Cerebellar nuclear complex (tissue), 1 donor: ENCODE measurements around the gene BUD13.

Experiments
- DNase-seq, 2 experiments: peaks; one replicate each; lab custom pipeline; 2025; lab: John Stamatoyannopoulos, UW

Gene BUD13

GRCh38 chr11:116792869-116793771 lies 20.3 kb upstream of the BUD13 start:
- DNase-seq = no peak

- DNase-seq = no peak
Observed at GRCh38 chr11:116792144-116792868, 19.5 kb upstream of the BUD13 start.

GRCh38 chr11:116791813-116792143 lies 19.0 kb upstream of the BUD13 start, which contains the start of gene APOA5:
APOA5 (minus strand) TSS chr11:116791879; CDS start chr11:116791860, 19 bp downstream.
- no peak for DNase-seq

- peak in 1 of 2 experiments; percentile 46 for DNase-seq
Observed at GRCh38 chr11:116791002-116791812, 18.4 kb upstream of the BUD13 start.

DNA sequence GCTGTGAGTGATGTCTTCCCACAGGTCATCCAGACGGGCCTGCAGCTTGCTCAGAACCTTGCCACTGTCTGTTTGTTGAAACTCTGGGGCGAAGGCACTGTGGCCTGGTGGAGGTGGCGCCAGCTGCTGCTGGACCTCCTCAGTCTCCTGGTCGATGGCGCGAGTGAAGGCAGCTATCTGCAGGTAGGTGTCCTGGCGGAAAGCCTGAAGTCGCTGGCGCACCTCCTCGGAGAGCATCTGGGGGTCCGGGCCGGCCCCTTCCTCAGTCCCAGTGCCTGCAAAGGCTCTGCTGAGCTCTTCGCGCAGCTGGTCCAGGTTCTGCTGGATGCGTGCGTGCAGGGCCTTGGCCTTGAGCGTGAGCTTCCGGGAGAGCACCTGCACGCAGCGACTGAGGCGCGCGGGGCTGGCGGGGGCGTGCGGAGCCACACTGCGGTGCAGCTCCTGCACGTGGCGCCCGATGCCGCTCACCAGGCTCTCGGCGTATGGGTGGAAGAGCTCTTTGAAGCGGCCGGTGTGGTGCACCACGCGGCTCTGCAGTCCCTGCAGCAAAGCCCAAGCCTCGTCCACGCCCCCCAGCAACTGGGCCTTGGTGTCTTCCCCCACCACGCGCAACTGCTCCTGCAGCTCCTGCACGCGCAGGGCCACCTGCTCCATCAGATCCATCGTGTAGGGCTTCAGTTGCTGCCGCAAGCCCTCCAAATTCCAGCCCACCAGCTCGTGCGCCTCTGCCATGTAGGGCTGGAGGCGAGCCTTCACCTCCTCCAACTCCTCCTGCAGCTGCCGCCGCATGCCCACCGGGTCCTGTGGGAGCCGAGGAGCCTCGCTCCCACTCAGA lies 17.6 kb upstream of the BUD13 start:
- DNase-seq = no peak

- no peak for DNase-seq
Observed at GRCh38 chr11:116788975-116789374, 16.2 kb upstream of the BUD13 start.

DNA sequence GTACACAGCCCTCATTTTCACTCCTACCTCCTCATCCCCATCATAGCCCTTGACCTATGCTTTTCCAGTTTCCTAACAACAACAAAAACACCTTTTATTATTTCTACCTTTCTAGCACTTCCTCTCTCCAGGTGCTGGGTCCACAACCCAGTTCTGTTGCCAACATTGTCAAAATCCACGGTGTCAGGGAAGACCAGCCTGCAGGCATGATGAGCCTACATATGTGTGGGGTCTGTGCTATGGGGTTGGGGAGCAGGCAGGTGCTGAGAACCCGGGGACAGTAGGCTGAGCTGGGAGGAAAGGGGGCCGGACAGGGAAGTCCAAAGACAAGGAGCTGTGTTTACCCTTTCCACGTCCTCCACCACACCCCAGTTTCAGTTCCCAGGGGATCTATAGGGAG lies 15.7 kb upstream of the BUD13 start:
- DNase-seq = no peak

DNA sequence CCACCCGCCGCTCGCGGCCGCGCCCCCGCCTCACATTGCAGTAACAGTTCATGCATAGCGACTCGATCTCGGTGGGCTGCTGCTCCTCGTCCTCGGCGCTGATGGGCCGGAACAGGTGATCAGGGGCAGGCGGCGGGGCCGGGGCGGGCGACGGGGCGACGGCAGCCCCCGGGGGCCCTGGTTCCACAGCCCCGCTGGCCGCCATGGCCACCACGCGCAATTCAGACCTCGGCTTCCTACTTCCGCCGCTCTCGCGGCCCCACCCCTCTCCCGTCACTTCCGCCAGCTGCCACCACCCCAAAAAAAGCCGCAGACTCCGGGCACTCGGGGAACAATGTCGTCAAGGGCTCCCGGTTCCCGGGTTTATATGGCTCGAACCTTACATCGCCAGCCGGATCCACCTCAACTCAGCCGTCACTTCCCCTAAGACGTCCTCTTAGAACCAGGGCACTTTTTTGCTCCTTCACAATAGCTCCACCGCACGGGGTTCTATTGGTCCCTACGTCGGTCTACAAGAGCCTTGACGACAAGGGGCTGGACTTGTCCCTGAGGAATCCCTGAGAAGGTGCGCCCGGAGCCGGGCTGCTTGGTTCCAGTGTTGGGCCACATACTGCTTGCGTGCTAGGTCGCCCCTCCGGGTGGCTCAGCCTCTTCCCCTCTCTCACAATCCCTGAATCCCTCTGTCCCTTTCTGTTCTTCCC lies 15.1 kb upstream of the BUD13 start, which contains the start of gene ZPR1:
Gene ZPR1 (minus strand): TSS at position 238 of the 701 bp plus-strand sequence. CDS start 33 bp downstream, at position 205.
- DNase-seq = peak in 1 of 2 experiments; percentile 29

DNA sequence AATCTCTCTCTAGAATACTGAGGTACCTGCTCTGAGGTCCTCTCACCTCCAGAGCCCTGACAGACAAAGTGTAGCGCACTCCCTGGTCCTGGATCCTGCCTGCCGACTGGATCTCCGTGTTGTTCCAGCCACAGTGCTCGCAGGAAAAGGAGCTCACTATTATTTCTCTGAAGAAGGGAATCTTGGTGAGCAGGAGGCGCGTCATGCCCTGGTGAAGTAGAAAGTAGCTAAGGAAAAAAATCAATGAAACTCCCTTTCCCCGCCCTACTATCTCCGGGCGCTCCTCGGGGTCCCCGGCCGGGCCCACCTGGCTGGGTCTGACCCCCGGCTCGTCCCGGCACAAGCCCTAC lies 14.6 kb upstream of the BUD13 start:
- DNase-seq = no peak

DNA sequence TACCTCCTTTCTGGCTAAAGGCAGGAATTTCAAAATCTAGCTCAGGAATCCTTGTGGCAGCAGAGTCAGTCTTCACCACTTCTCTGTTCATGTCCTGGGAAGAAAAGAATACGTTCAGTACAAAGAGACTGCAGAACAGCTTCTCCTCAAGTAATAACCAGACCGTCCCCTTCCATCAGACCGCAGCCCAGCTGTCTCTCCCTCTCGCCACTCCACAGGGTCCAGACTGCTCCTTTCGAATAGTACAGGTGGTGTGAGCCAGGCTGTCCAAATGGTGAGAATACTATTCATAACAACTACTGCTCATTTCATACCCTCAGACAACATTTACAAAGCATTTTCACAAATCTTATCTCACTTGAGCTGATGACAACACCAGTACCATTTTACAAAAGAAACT lies 14.2 kb upstream of the BUD13 start:
- no peak for DNase-seq

DNA sequence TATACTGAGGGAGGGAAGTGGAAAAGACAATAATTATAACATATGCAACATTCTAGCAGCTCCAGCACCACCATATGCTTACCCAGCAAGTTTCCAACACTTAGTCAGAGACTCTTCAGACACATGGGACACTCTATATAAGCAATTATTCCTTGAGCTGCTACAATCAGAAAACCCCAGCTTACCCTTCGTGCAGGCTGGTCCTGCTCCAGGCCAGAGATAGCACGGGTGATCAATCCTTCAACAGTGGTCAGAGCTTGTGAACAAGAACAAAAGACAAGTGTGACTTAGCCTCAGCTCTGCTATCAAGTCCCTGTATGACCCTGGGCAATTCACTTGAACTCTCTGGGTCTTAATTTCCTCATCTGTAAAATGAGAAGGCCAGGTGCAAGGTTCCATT lies 13.5 kb upstream of the BUD13 start:
- no peak for DNase-seq

DNA sequence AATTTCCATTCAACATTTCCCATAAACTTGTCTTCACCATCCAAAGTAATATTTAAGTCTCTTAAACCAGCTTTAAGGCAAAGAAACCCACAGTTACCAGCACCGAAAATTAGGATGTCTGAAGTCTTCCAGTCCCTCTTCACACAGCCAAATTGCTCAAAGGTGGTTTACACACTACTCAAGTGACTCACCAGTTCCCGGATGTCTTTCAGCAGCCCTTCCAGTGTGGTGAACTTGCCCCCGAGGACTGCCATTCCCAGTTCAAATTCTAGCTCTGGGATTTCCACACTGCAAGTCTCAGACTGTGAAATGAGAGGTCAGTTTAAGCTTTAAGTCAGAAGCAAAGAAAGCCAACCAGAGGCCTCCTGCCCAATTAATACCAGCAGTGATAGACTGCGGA lies 9.9 kb upstream of the BUD13 start:
- no peak for DNase-seq

DNA sequence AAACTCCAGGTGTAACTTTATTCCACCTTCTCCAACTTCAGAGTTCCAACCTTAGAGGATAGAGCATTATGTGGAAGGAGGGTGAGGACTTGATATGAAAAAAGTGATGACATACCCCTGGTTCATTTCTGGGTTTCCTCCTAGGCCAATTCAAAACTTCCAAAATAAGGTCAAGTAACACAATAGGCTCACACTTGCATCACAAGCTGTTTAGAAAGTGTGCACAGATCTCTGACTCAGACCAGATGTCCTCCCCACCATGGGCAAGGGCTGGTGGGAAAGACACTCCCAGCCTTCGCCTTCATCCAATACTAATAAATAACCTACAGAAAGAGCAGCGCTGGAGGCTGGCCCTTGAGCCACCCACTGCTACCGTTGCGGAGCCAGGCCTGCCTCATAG lies 5.8 kb upstream of the BUD13 start:
- no peak for DNase-seq

DNA sequence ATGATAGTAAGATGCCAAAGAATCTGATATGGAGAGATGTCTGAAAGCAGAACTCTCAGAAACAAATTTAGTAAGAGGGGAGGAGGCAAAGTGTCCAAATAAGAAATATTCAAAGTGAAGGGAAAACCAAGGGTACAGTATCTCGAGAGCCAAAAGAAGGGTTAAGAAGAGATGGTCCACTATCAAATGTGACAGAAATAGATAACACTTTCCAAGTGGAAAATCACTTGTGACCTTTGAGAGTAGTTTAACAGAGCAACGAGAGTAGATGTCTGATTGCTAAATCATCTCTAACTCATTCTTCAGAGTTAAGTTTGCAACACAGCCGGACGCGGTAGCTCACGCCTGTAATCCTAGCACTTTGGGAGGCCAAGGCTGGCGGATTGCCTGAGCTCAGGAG lies 4.3 kb upstream of the BUD13 start:
- no peak for DNase-seq

- no peak for DNase-seq
Observed at GRCh38 chr11:116776522-116776984, 3.8 kb upstream of the BUD13 start.

- DNase-seq = no peak
Observed at GRCh38 chr11:116775975-116776374, 3.2 kb upstream of the BUD13 start.

- DNase-seq = no peak
Observed at GRCh38 chr11:116774661-116775060, 1.9 kb upstream of the BUD13 start.

GRCh38 chr11:116773203-116774097 lies 663 bp upstream of the BUD13 start:
- DNase-seq = no peak

GRCh38 chr11:116771935-116772334 lies 852 bp downstream of the BUD13 start:
- DNase-seq = no peak

- no peak for DNase-seq
Observed at GRCh38 chr11:116762132-116762531, 10.7 kb downstream of the BUD13 start.
